ENCODE data around the gene NSUN7. TPM values are rescaled to one million over a fixed set of nuclear protein-coding genes. Genes with fewer than 3 reads are reported as not detected.

NSUN7 gene
- total and polyA plus RNA-seq, 2 donors (not counting 1 experiment from before 2014, with no cell fraction given): 0.33 TPM; not detected in 1

- H3K36me3 ChIP-seq (ENCODE audit: control insufficient read depth, insufficient read depth, low read length): no peaks in the 10 kb centered on the region
- no peaks in the 10 kb centered on the region for H3K79me2 ChIP-seq (ENCODE audit: control insufficient read depth, insufficient read depth, low read length)
- no peaks in the 10 kb centered on the region for H3K9me3 ChIP-seq (ENCODE audit: control insufficient read depth, insufficient read depth, low read depth, low read length)
- H3K27ac ChIP-seq (ENCODE audit: insufficient read depth, low read length): no peak overlapping the region
- DNase-seq (ENCODE audit: low read depth in 2 of 2): no peak
- no peak overlapping the region for H2AFZ ChIP-seq (ENCODE audit: low read length)
- H4K20me1 ChIP-seq (ENCODE audit: control insufficient read depth, extremely low read depth, insufficient read depth, low read length): no peaks in the 10 kb centered on the region
- H3K27me3 ChIP-seq (ENCODE audit: control insufficient read depth, insufficient read depth, low read length): no peaks in the 10 kb centered on the region
- H3K9ac ChIP-seq (ENCODE audit: insufficient read depth, low read length): no peak overlapping the region
- H3K4me2 ChIP-seq (ENCODE audit: extremely low read depth, insufficient read depth, low read length): no peak overlapping the region
- H3K4me1 ChIP-seq (ENCODE audit: control insufficient read depth, extremely low read depth, insufficient read depth, low read length): no peaks in the 10 kb centered on the region
- TF ChIP-seq EZH2 (IDR thresholded peaks at IDR 0.05; ENCODE audit: low read length, missing control alignments) (no peak), CTCF (conservative IDR thresholded peaks at IDR 0.05 in 1 of 2, IDR thresholded peaks at IDR 0.05 in 1 of 2; ENCODE audit: low read depth in 1 of 2, low read length in 2 of 2) (no peak)
- H3K4me3 ChIP-seq (replicated peaks in 1 of 4; ENCODE audit: control extremely low read depth in 1 of 4, insufficient read depth in 1 of 4, low read depth in 3 of 4, low read length in 4 of 4): no peak overlapping the region
Measured at GRCh38 chr4:40846532-40846931, 96.8 kb downstream of the NSUN7 start.

GRCh38 chr4:40848251-40848650, 98.5 kb downstream of the NSUN7 start:
- H3K27me3 ChIP-seq (ENCODE audit: control insufficient read depth, insufficient read depth, low read length): no peaks in the 10 kb centered on the region
- TF ChIP-seq CTCF (conservative IDR thresholded peaks at IDR 0.05 in 1 of 2, IDR thresholded peaks at IDR 0.05 in 1 of 2; ENCODE audit: low read depth in 1 of 2, low read length in 2 of 2) (no peak), EZH2 (IDR thresholded peaks at IDR 0.05; ENCODE audit: low read length, missing control alignments) (no peak)
- H3K27ac ChIP-seq (ENCODE audit: insufficient read depth, low read length): no peak overlapping the region
- no peak overlapping the region for H3K4me2 ChIP-seq (ENCODE audit: extremely low read depth, insufficient read depth, low read length)
- no peaks in the 10 kb centered on the region for H4K20me1 ChIP-seq (ENCODE audit: control insufficient read depth, extremely low read depth, insufficient read depth, low read length)
- no peak overlapping the region for H2AFZ ChIP-seq (ENCODE audit: low read length)
- no peaks in the 10 kb centered on the region for H3K79me2 ChIP-seq (ENCODE audit: control insufficient read depth, insufficient read depth, low read length)
- no peak for DNase-seq (ENCODE audit: low read depth in 2 of 2)
- H3K9me3 ChIP-seq (ENCODE audit: control insufficient read depth, insufficient read depth, low read depth, low read length): no peaks in the 10 kb centered on the region
- H3K9ac ChIP-seq (ENCODE audit: insufficient read depth, low read length): no peak overlapping the region
- no peak overlapping the region for H3K4me3 ChIP-seq (replicated peaks in 1 of 4; ENCODE audit: control extremely low read depth in 1 of 4, insufficient read depth in 1 of 4, low read depth in 3 of 4, low read length in 4 of 4)
- no peaks in the 10 kb centered on the region for H3K4me1 ChIP-seq (ENCODE audit: control insufficient read depth, extremely low read depth, insufficient read depth, low read length)
- H3K36me3 ChIP-seq (ENCODE audit: control insufficient read depth, insufficient read depth, low read length): no peaks in the 10 kb centered on the region

GRCh38 chr4:40848940-40849339, 99.2 kb downstream of the NSUN7 start:
- Histone ChIP-seq H4K20me1 (ENCODE audit: control insufficient read depth, extremely low read depth, insufficient read depth, low read length) (no peaks in the 10 kb centered on the region), H3K4me3 (replicated peaks in 1 of 4; ENCODE audit: control extremely low read depth in 1 of 4, insufficient read depth in 1 of 4, low read depth in 3 of 4, low read length in 4 of 4) (no peak overlapping the region), H3K4me1 (ENCODE audit: control insufficient read depth, extremely low read depth, insufficient read depth, low read length) (no peaks in the 10 kb centered on the region), H3K4me2 (ENCODE audit: extremely low read depth, insufficient read depth, low read length) (no peak overlapping the region), H3K27ac (ENCODE audit: insufficient read depth, low read length) (no peak overlapping the region), H2AFZ (ENCODE audit: low read length) (no peak overlapping the region), H3K27me3 (ENCODE audit: control insufficient read depth, insufficient read depth, low read length) (no peaks in the 10 kb centered on the region), H3K36me3 (ENCODE audit: control insufficient read depth, insufficient read depth, low read length) (no peaks in the 10 kb centered on the region), H3K9me3 (ENCODE audit: control insufficient read depth, insufficient read depth, low read depth, low read length) (no peaks in the 10 kb centered on the region), H3K9ac (ENCODE audit: insufficient read depth, low read length) (no peak overlapping the region), H3K79me2 (ENCODE audit: control insufficient read depth, insufficient read depth, low read length) (no peaks in the 10 kb centered on the region)
- no peak for TF ChIP-seq EZH2 (IDR thresholded peaks at IDR 0.05; ENCODE audit: low read length, missing control alignments)
- no peak for TF ChIP-seq CTCF (conservative IDR thresholded peaks at IDR 0.05 in 1 of 2, IDR thresholded peaks at IDR 0.05 in 1 of 2; ENCODE audit: low read depth in 1 of 2, low read length in 2 of 2)
- peak in 1 of 2 donors; percentile 50 for DNase-seq (ENCODE audit: low read depth in 2 of 2)

Data from fibroblast of lung (primary cell).